Measurements from ENCODE around the gene COMMD7.

DNA sequence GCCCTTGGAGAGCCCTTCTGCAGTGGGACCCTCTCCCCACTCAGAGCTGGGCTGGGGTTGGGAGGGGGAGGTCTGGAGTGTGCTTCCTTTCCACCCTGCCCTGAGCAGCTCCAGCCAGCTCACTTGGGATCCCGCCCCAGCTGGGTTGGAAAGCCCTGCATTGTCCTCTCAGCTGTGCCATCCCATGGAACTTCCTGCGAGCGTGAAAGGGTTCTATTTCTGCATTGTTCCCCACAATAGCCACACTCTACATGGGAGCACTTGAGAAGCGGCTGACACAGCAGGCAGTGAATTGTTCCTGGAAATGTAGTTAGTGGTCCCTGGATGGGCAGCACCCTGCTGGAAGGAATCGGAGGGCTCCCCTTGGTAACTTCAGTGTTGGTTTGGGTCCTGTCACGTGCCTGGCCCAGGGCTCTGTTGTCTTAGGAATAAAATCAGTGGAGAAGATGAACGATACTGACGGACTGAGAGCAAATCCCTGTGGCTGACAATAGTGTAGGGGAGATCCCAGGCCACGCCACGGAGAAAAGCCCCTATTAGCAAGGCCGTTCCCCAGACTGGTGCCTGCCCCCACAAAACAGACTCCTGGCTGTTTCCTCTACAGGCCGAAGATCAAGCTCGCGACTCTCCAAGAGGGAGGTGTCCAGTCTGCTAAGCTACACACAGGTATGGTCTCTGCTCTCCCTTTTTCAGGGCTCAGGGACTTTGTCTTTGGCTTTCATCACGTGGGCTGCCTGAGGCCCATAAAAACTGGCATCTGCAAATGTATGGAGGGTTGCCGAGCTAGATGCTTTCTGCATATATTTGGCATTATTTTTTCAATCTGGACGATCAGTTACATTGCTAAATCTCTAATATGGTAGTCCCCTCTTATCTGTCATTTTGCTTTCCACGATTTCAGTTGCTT is 37.7 kb upstream of the COMMD7 start:
- no peak for TF ChIP-seq TAF1 (IDR thresholded peaks at IDR 0.05; ENCODE audit: low read depth)
- no peak for TF ChIP-seq POLR2AphosphoS5 (IDR thresholded peaks at IDR 0.05)
- no peak for TF ChIP-seq SMC3 (conservative IDR thresholded peaks at IDR 0.05; ENCODE audit: poor library complexity)
- TF ChIP-seq, protein P1, sequence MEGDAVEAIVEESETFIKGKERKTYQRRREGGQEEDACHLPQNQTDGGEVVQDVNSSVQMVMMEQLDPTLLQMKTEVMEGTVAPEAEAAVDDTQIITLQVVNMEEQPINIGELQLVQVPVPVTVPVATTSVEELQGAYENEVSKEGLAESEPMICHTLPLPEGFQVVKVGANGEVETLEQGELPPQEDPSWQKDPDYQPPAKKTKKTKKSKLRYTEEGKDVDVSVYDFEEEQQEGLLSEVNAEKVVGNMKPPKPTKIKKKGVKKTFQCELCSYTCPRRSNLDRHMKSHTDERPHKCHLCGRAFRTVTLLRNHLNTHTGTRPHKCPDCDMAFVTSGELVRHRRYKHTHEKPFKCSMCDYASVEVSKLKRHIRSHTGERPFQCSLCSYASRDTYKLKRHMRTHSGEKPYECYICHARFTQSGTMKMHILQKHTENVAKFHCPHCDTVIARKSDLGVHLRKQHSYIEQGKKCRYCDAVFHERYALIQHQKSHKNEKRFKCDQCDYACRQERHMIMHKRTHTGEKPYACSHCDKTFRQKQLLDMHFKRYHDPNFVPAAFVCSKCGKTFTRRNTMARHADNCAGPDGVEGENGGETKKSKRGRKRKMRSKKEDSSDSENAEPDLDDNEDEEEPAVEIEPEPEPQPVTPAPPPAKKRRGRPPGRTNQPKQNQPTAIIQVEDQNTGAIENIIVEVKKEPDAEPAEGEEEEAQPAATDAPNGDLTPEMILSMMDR (IDR thresholded peaks at IDR 0.05; ENCODE audit: poor library complexity, severe bottlenecking): no peak
- TF ChIP-seq EP300 (conservative IDR thresholded peaks at IDR 0.05; ENCODE audit: poor library complexity, severe bottlenecking): no peak

All from neural cell (in vitro differentiated cells).